Measurements from ENCODE around the gene BAIAP2L1. TPM values are rescaled to one million over a fixed set of nuclear protein-coding genes. Genes with fewer than 3 reads are reported as not detected.
A peak's percentile ranks its signal among the peaks of the same experiment; 100 is the strongest.

The BAIAP2L1 gene
- total and polyA plus RNA-seq, 2 donors (not counting 3 experiments of a cell fraction or from before 2014, with no cell fraction given) = 0.32 to 1.1 TPM

GRCh38 chr7:98281757-98282606, 118.9 kb downstream of the BAIAP2L1 start:
- Histone ChIP-seq H3K27me3 (ENCODE audit: control insufficient read depth in 2 of 2, insufficient read depth in 2 of 2, low read length in 2 of 2) (no peaks in the 10 kb centered on the region), H3K4me3 (replicated peaks in 1 of 3; ENCODE audit: insufficient read depth in 1 of 3, low read depth in 1 of 3, low read length in 3 of 3) (peak overlapping the region; percentile 20 to 95 (median 83)), H4K20me1 (replicated peaks; ENCODE audit: control insufficient read depth, extremely low read depth, insufficient read depth, low read length) (no peaks in the 10 kb centered on the region), H3K27ac (ENCODE audit: insufficient read depth, low read depth, low read length) (peak overlapping the region; percentile 72), H3K9me3 (replicated peaks; ENCODE audit: control insufficient read depth, insufficient read depth, low read length) (no peaks in the 10 kb centered on the region), H3K9me1 (replicated peaks; ENCODE audit: control insufficient read depth, extremely low read depth, insufficient read depth, low read length) (no peaks in the 10 kb centered on the region), H3K4me1 (ENCODE audit: control insufficient read depth, extremely low read depth, insufficient read depth, low read length) (peaks cover 38% of the 10 kb centered on the region), H3K36me3 (ENCODE audit: control insufficient read depth in 2 of 2, extremely low read depth in 1 of 2, insufficient read depth in 2 of 2, low read length in 2 of 2) (peaks cover 0 to 13% of the 10 kb centered on the region in 2 experiments), H3K4me2 (ENCODE audit: insufficient read depth, low read length) (peak overlapping the region; percentile 87), H3K9ac (replicated peaks; ENCODE audit: extremely low read depth, insufficient read depth, low read length) (peak overlapping the region; percentile 87), H2AFZ (ENCODE audit: low read depth, low read length) (no peak overlapping the region), H3K79me2 (ENCODE audit: control insufficient read depth, insufficient read depth, low read length) (peaks cover 51% of the 10 kb centered on the region)
- intact Hi-C loops (cut with micrococcal nuclease) (loop anchor here (2.0 to 5.0 kb wide), 5 partner anchors 15 to 135 kb away; partner anchors contain the start of gene BAIAP2L1), dilution Hi-C loops (cut with MboI; ENCODE audit: extremely low pct_ligation_motif_present, low sequenced_read_pairs) (no loop called here)
- peak; percentile 32 for DNase-seq (ENCODE audit: low read depth, low spot score)
- ChIA-PET CTCF (interaction anchor here (1.0 to 2.6 kb wide), 3 partner anchors 15 to 119 kb away, joined by 4 to 7 read pairs (median 4); partner anchors contain the start of gene BAIAP2L1), POLR2A (no interaction called here)
- no TSS peak for BruUV-seq (replicated peaks)
- peak; percentile 4 for FAIRE-seq
- peak; percentile 38 for TF ChIP-seq POLR2A (IDR thresholded peaks at IDR 0.05; ENCODE audit: low read depth, low read length)
- no peak for TF ChIP-seq MAX (IDR thresholded peaks at IDR 0.05; ENCODE audit: insufficient read depth, insufficient read length)

DNA sequence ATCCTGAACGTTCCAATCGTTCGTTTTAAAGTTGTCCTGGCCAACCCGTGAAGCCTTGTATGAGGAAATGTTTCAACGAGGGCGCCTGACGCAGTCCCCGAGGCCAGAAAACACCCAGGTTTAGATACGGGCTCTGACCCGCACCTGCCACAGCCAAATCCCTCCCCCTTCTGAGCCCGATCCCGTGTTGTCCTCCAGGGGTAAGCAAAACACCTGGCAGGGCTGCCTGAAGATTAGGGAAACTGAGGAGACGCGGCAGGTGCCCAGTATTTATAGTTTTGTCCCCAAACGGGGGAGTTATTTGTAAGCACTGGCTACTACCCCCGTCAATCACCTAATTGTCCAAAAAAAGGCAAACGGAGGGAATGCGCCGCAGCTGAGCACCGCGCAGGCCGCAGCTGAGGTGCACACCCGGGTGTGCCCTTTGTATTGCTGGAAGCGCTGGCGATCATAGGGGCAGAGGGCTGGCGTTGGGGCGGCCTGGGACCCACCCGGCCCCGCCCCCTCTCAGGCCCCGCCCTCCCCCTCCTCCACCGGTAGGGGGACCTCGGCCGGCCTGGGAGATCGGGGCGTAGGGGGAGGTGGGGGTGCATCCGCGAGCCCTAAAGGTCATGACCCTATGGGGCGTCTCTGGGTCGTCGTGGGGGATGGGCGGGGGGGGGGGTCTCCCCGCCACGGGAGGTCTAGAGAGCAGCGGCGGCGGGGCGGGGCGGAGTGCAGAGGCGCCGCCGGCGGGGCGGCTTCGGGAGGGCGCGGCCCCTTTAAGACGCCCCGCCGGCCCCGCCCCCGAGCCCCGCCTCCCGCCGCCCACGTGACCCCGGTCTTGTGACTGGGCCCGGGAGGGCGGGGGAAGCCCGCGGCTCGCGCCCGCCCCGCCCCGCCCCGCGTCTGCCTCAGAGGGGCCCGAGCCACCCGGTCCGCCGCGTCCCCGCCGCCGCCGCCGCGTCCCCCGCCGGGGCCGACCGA, 119.8 kb downstream of the BAIAP2L1 start, which contains the start of gene BRI3:
Gene BRI3, plus strand, starts transcription at position 896 of the 966 bp plus-strand sequence. CDS start 110 bp downstream, outside the sequence.
- ChIA-PET POLR2A (no interaction called here), CTCF (interaction anchor here (0.6 to 2.6 kb wide), 3 partner anchors 14 to 120 kb away, joined by 3 to 7 read pairs (median 4); partner anchors contain the start of gene BAIAP2L1)
- Histone ChIP-seq H3K9me3 (replicated peaks; ENCODE audit: control insufficient read depth, insufficient read depth, low read length) (no peaks in the 10 kb centered on the region), H3K27me3 (ENCODE audit: control insufficient read depth in 2 of 2, insufficient read depth in 2 of 2, low read length in 2 of 2) (no peaks in the 10 kb centered on the region), H3K9ac (replicated peaks; ENCODE audit: extremely low read depth, insufficient read depth, low read length) (peak within 1 kb of the TSS; percentile 87), H3K27ac (ENCODE audit: insufficient read depth, low read depth, low read length) (peak within 1 kb of the TSS; percentile 72), H3K9me1 (replicated peaks; ENCODE audit: control insufficient read depth, extremely low read depth, insufficient read depth, low read length) (no peaks in the 10 kb centered on the region), H3K4me1 (ENCODE audit: control insufficient read depth, extremely low read depth, insufficient read depth, low read length) (peaks cover 31% of the 10 kb centered on the region), H3K4me3 (replicated peaks in 1 of 3; ENCODE audit: insufficient read depth in 1 of 3, low read depth in 1 of 3, low read length in 3 of 3) (peak within 1 kb of the TSS; percentile 20 to 95 (median 83)), H4K20me1 (replicated peaks; ENCODE audit: control insufficient read depth, extremely low read depth, insufficient read depth, low read length) (no peaks in the 10 kb centered on the region), H3K79me2 (ENCODE audit: control insufficient read depth, insufficient read depth, low read length) (peaks cover 42% of the 10 kb centered on the region), H3K36me3 (ENCODE audit: control insufficient read depth in 2 of 2, extremely low read depth in 1 of 2, insufficient read depth in 2 of 2, low read length in 2 of 2) (peaks cover 0 to 7% of the 10 kb centered on the region in 2 experiments), H2AFZ (ENCODE audit: low read depth, low read length) (peak within 1 kb of the TSS; percentile 67), H3K4me2 (ENCODE audit: insufficient read depth, low read length) (peak within 1 kb of the TSS; percentile 87)
- intact Hi-C loops (cut with micrococcal nuclease) = loop anchor here (2.0 to 5.0 kb wide), 4 partner anchors 14 to 136 kb away; partner anchors contain the start of gene BAIAP2L1
- FAIRE-seq (peak; percentile 84), DNase-seq (ENCODE audit: low read depth, low spot score) (peak; percentile 79)
- dilution Hi-C loops (cut with MboI; ENCODE audit: extremely low pct_ligation_motif_present, low sequenced_read_pairs) = no loop called here
- TF ChIP-seq JUN (IDR thresholded peaks at IDR 0.05; ENCODE audit: borderline replicate concordance, insufficient read depth, insufficient read length, low read depth) = no peak
- TF ChIP-seq EZH2 (IDR thresholded peaks at IDR 0.05; ENCODE audit: borderline replicate concordance, low read depth, low read length, severe bottlenecking) = no peak
- no peak for TF ChIP-seq FOS (IDR thresholded peaks at IDR 0.05; ENCODE audit: borderline replicate concordance, insufficient read depth, low read length)
- TF ChIP-seq GATA2 (IDR thresholded peaks at IDR 0.05; ENCODE audit: insufficient read depth, insufficient read length, low read depth, low read length) = no peak
- TF ChIP-seq MYC (IDR thresholded peaks at IDR 0.05; ENCODE audit: low read depth, low read length) = no peak
- TF ChIP-seq MAX (IDR thresholded peaks at IDR 0.05; ENCODE audit: insufficient read depth, insufficient read length) = no peak
- TF ChIP-seq POLR2A (IDR thresholded peaks at IDR 0.05; ENCODE audit: low read depth, low read length) = peak; percentile 74
- TF ChIP-seq CTCF (IDR thresholded peaks at IDR 0.05; ENCODE audit: extremely low read depth in 1 of 2, insufficient read depth in 1 of 2, low read depth in 1 of 2, low read length in 2 of 2) = peak in 1 of 2 donors; percentile 8
- TF ChIP-seq POLR2AphosphoS5 (IDR thresholded peaks at IDR 0.05; ENCODE audit: insufficient read depth, low read depth, low read length) = peak; percentile 4
- no TSS peak for BruUV-seq (replicated peaks)

Measured in endothelial cell of umbilical vein (primary cell).